ENCODE results near the gene KRT38.

The KRT38 gene

DNA sequence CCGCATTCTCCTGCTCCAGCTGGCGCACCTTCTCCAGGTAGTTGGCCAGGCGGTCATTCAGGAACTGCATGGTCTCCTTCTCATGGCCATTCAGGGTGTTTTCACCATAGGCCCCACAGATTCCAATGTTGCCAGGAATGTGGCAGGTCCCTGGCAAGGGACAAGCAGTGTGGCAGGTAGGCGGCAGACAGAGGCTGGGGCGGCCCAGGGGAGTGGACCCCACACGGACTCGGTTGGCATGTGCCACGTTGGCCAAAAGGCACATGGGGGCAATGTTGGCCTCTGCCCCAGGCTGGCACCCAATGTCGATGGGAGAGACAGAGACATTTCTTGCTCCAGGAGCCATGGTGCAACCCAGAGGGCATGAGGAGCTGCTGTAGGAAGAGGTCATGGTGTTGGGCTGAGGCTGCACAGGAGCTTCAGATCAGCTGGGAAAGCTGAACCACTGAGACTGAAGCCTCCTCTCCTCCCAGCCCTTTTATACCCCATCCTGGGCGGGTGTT, at the start of gene KRT38:
TSS of gene KRT38 (minus strand) at position 453 of the 503 bp plus-strand sequence. CDS start at position 391, 62 bp downstream.
- in situ Hi-C loops (cut with HindIII; ENCODE audit: low sequenced_read_pairs), result no loop called here

- in situ Hi-C loops (cut with HindIII; ENCODE audit: low sequenced_read_pairs), result no loop called here
Measured at GRCh38 chr17:41489531-41489930, 48.7 kb upstream of the KRT38 start, which contains the start of gene KRT36. TSS of gene KRT36 (minus strand) at chr17:41489910. CDS start at chr17:41489864, 46 bp downstream.

GRCh38 chr17:41486809-41487530, 46.2 kb upstream of the KRT38 start:
- in situ Hi-C loops (cut with HindIII; ENCODE audit: low sequenced_read_pairs), result no loop called here

GRCh38 chr17:41486316-41486715, 45.5 kb upstream of the KRT38 start:
- in situ Hi-C loops (cut with HindIII; ENCODE audit: low sequenced_read_pairs), result no loop called here

- in situ Hi-C loops (cut with HindIII; ENCODE audit: low sequenced_read_pairs), result no loop called here
Measured at GRCh38 chr17:41484920-41485904, 44.4 kb upstream of the KRT38 start.

DNA sequence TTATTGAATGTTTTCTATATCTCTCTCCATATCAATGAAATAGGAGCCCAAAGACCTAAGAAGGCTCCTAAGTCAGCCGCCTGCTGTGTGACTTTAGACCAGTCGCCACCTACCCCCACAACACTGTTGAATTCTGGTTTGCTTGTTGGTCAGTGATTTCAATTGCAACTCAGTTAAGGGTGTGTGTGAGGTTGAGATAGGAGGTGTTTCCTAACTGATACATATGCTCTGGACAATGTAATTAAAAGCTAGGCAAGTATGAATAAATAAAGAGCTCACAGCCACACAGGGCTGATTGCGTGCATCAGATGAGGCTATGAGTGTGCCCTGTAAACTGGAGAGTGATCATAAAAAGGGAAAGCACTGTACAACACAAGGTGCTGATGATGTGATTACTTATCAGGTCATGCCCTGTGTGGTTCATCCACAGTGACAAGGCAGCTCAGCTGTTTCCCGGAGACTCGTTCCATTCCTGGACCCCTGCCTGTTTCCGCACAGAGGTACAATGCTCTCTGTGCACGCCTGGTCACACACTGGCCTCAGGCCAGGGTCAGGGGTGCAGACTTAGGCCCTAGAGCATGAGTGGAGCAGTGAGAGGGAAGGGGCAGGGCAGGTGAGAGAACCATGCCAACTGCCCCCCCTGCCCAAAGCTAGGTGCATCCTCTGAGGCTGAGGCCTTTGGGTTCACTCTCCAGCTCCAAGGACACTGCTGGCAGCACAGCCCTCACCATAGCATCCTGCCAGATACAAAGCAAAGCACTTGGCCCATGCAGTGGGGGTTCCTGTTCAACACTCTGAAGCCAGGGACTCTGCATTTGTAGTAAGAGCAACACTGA, 43.4 kb upstream of the KRT38 start:
- in situ Hi-C loops (cut with HindIII; ENCODE audit: low sequenced_read_pairs), result no loop called here

- in situ Hi-C loops (cut with HindIII; ENCODE audit: low sequenced_read_pairs), result no loop called here
Measured at GRCh38 chr17:41483531-41483930, 42.7 kb upstream of the KRT38 start.

DNA sequence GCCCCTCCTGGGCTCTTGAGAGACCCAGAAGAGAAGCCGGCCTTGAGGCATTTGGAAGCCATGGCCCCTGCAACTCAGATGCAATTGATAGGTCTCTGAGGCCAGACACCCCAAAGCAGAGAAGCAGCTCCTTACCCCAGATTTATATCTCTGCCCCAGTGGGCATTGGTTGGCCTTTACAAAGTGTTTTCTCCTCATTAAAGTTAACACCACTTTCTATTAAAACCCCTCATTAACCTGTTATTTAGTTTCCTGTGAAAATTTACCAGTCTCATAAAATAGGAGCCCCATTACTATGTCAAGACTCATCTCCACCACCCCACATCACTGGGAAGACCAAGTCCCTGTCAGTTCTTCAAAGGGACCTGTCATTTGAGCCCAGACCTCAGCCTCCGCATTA, 40.3 kb upstream of the KRT38 start, which contains the start of gene KRT35:
TSS of gene KRT35 (minus strand) at position 116 of the 400 bp plus-strand sequence. CDS start at position 62, 54 bp downstream.
- in situ Hi-C loops (cut with HindIII; ENCODE audit: low sequenced_read_pairs), result no loop called here

GRCh38 chr17:41480581-41480980, 39.8 kb upstream of the KRT38 start:
- in situ Hi-C loops (cut with HindIII; ENCODE audit: low sequenced_read_pairs), result no loop called here

GRCh38 chr17:41480136-41480535, 39.4 kb upstream of the KRT38 start:
- in situ Hi-C loops (cut with HindIII; ENCODE audit: low sequenced_read_pairs), result no loop called here

DNA sequence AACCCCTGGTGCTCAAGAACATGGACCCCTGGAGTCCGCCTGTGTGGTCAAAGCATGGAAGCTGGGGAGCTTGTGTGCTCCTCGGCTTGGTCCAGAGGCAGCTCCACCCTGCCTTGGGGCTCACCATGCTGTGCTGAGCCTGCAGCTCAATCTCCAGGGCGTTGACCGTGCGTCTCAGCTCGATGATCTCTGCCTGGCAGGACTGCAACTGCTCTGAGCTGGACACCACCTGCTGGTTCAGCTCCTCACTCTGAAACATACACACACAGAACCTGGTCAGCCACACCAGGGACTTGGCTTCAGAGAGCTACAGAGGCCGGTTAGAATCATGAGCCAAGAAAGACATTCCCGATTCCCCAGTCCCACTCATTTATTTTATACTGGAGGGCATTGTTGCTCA, 37.5 kb upstream of the KRT38 start:
- in situ Hi-C loops (cut with HindIII; ENCODE audit: low sequenced_read_pairs), result no loop called here

DNA sequence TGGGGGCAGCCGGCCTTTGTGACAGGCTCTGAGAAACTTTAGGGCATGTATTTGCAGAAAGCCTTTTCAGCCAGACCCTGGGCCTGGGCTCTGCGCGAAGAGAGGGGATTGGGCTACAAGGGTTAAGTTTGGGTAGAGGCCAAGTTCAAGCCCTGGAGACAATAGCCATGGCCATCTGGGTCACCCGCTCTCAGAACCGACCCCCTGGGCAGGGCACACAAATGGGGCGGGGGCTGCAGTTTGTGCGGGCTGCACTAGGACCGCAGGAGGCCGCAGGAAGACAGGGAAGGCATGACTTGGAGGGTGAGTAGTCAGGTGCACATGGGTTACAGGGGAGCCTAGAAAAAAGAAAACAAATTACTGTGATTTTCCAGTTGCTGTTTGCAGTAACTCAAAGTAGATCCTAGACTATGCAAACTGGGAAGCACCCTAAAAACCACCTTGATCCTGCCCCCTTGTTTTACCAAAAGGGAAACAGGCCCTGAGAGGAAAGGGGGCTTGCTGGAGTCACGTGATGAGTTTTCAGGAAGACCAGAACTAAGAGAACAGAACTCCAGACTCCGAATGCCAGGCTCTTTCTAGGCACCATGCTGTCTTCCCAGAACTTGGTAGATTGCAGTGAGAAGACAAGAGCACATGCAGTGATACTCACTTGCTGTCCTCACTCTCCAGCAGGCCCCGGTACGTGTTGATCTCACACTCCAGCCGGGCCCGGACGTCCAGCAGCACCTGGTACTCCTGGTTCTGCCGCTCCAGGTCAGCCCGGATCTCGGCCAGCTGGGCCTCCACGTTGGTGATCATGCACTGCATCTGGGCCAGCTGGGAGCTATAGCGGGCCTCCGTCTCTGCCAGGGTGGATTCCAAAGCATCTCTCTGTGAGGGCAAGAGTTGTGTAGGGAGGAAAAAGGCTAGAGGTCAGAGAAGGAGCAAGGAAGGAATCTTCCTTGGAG, 36.4 kb upstream of the KRT38 start:
- in situ Hi-C loops (cut with HindIII; ENCODE audit: low sequenced_read_pairs), result no loop called here

- in situ Hi-C loops (cut with HindIII; ENCODE audit: low sequenced_read_pairs), result no loop called here
Measured at GRCh38 chr17:41475421-41475820, 34.6 kb upstream of the KRT38 start.

DNA sequence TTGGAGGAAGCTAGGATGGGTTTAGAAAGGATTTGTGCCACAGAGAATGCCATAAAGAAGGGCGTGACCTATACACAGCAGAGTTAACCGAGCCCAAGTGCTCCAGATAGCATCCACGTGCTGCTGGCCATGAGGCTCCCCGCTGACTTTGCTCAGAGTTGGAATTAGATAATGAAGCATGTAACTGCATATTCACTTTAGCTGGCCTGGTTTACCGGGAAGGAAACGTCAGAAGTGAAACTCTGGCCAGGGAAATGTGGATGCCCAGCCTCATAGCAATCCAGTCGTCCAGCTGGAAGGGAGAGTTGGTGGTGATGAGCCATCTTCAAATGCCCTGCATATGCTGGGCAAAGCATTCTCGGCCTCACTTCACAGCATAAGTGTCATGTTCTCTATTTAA, 34.1 kb upstream of the KRT38 start:
- in situ Hi-C loops (cut with HindIII; ENCODE audit: low sequenced_read_pairs), result no loop called here

DNA sequence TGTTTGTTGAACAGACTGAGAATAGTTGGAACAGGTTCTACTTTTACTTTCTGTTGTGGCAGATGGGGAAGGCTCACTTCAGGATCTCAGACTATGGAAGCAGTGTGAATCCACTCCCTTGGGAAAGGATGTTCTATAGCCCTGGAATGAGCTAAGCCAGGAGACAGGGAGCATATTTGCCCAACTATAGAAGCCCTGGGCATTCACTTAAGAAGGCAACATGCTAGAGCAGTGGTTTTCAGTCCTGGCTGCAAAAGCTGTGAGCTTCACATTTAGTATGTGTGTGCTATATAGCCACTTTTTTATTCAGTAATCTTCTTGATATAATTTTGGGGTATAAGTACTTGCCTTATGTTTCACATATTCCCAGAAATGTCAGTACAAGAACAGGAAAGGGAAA, 27.6 kb upstream of the KRT38 start:
- in situ Hi-C loops (cut with HindIII; ENCODE audit: low sequenced_read_pairs), result no loop called here

GRCh38 chr17:41467561-41467960, 26.8 kb upstream of the KRT38 start:
- in situ Hi-C loops (cut with HindIII; ENCODE audit: low sequenced_read_pairs), result no loop called here

DNA sequence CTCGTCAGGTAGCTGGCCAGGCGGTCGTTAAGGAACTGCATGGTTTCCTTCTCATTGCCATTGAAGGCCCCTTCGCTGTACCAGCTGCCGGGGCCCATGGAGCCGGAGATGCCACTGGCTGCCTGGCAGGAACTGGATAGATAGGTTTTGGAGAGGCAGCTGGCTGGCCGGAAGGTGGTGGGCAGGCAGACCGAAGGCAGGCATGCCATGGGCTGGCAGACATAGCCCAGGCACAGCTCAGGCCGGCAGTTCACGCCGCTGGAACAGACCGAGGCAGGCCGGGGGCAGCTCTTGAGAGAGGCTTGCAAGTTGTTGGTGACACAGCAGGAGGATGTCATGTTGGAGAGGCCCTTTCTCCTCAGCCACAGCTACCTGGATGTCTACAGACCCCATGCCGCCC, 26.2 kb upstream of the KRT38 start, which contains the start of gene KRT32:
TSS of gene KRT32 (minus strand) at position 399 of the 400 bp plus-strand sequence. CDS start at position 338, 61 bp downstream.
- in situ Hi-C loops (cut with HindIII; ENCODE audit: low sequenced_read_pairs), result no loop called here

DNA sequence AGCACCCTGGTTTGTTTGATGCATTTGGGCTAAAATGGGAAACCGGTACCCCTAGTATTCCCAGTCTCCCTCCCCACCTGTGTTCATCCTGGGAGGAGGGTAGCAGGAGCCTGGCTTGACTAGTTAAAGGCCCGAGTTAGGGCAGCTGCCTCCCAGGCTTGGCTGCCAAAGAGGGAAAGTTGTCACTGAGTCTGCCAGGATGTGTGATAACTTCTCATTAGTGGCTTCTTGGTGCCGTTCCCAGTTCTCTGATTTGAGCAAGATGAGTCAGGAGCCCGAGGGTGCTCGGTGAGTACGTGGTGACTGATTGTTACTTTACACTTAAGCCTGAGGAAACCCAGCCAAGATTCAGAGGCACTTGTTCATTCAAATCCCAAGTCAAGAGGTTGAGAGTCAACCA, 23.9 kb upstream of the KRT38 start:
- in situ Hi-C loops (cut with HindIII; ENCODE audit: low sequenced_read_pairs), result no loop called here

- in situ Hi-C loops (cut with HindIII; ENCODE audit: low sequenced_read_pairs), result no loop called here
Measured at GRCh38 chr17:41464173-41464572, 23.4 kb upstream of the KRT38 start.

Data from DLD1 (cell line).